Measurements from ENCODE around the gene POLR3K.

The POLR3K gene

DNA sequence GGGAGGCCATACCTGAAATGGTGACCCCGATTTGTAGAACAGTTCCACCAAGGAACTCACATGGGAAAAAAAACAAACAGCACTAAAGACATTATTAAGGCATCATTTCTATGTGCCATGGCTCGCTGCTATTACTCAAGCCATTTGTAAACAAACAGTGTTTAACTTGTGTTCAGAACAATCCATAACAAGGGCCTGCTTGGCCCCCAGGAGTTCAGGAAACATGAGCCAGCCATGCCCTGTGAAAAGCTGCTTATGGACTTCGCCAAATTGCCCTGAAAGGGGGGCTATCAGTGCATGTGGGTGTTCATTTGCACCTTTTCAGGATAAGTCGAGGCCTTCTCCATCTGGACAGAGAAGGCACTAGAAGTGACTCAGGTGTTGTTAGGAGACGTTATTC lies 8.0 kb downstream of the POLR3K start:
- no peaks in the 10 kb centered on the region for H3K4me1 ChIP-seq (ENCODE audit: control insufficient read depth, low read depth, low read length)
- no peak overlapping the region for H2BK5ac ChIP-seq (ENCODE audit: low read length)
- H4K8ac ChIP-seq (ENCODE audit: low read depth, low read length): no peak overlapping the region
- H2BK15ac ChIP-seq (replicated peaks; ENCODE audit: low read depth): no peak overlapping the region
- no peak overlapping the region for H2BK120ac ChIP-seq (ENCODE audit: low read depth, low read length)
- H2AK5ac ChIP-seq (ENCODE audit: low read length): no peak overlapping the region
- no peak overlapping the region for H3K56ac ChIP-seq (ENCODE audit: low read length)
- peaks cover 15% of the 10 kb centered on the region for H3K36me3 ChIP-seq (ENCODE audit: control insufficient read depth, insufficient read depth, low read length)
- H3K23ac ChIP-seq (ENCODE audit: low read length): no peak overlapping the region
- H3K4me2 ChIP-seq (ENCODE audit: low read length): no peak overlapping the region
- H3K79me2 ChIP-seq (ENCODE audit: control insufficient read depth, insufficient read depth, low read length): no peaks in the 10 kb centered on the region
- H3K4me3 ChIP-seq (ENCODE audit: low read length): no peak overlapping the region
- H3K79me1 ChIP-seq (ENCODE audit: low read length): peaks cover 6% of the 10 kb centered on the region
- no CpG with 5 or more reads among the region's 5 CpGs for WGBS (ENCODE audit: extremely low coverage, insufficient coverage, low lambda C conversion rate)
- H3K9ac ChIP-seq (ENCODE audit: low read length): no peak overlapping the region
- H3K18ac ChIP-seq (ENCODE audit: low read length): no peak overlapping the region
- H3K27ac ChIP-seq (ENCODE audit: low read depth, low read length): no peak overlapping the region
- no peak overlapping the region for H3K4ac ChIP-seq (ENCODE audit: low read depth, low read length)
- no peak for DNase-seq
- no peaks in the 10 kb centered on the region for H3K27me3 ChIP-seq (ENCODE audit: insufficient read depth, low read length, poor library complexity)
- H4K5ac ChIP-seq (ENCODE audit: low read length): no peak overlapping the region

DNA sequence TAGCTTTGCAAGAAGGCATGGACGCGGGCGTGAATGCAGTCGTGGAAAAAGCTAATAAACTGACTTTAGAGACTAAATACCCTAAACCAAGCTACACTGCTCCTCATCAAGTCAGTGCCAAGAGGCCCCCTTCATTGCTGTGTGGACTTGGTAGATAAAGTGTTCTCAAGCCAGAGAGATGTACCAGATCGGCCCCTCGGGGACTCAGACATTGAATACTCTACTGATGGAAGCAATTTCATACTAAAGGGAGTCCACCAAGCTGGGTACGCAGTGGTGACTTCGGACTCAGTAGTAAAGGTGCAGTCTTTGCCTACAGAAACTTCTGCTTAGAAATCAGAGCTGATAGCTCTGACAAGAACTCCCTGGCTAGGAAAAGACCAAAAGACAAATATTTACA lies 8.8 kb downstream of the POLR3K start:
- H4K8ac ChIP-seq (ENCODE audit: low read depth, low read length): no peak overlapping the region
- H3K27me3 ChIP-seq (ENCODE audit: insufficient read depth, low read length, poor library complexity): no peaks in the 10 kb centered on the region
- no peak overlapping the region for H3K4ac ChIP-seq (ENCODE audit: low read depth, low read length)
- no peaks in the 10 kb centered on the region for H3K79me2 ChIP-seq (ENCODE audit: control insufficient read depth, insufficient read depth, low read length)
- H3K4me3 ChIP-seq (ENCODE audit: low read length): no peak overlapping the region
- H3K4me2 ChIP-seq (ENCODE audit: low read length): no peak overlapping the region
- H2BK120ac ChIP-seq (ENCODE audit: low read depth, low read length): no peak overlapping the region
- H2AK5ac ChIP-seq (ENCODE audit: low read length): no peak overlapping the region
- H3K27ac ChIP-seq (ENCODE audit: low read depth, low read length): no peak overlapping the region
- no peaks in the 10 kb centered on the region for H3K4me1 ChIP-seq (ENCODE audit: control insufficient read depth, low read depth, low read length)
- peaks cover 6% of the 10 kb centered on the region for H3K79me1 ChIP-seq (ENCODE audit: low read length)
- H3K9ac ChIP-seq (ENCODE audit: low read length): no peak overlapping the region
- H3K23ac ChIP-seq (ENCODE audit: low read length): no peak overlapping the region
- H3K36me3 ChIP-seq (ENCODE audit: control insufficient read depth, insufficient read depth, low read length): peaks cover 15% of the 10 kb centered on the region
- no peak overlapping the region for H3K18ac ChIP-seq (ENCODE audit: low read length)
- no peak overlapping the region for H3K56ac ChIP-seq (ENCODE audit: low read length)
- no peak overlapping the region for H2BK15ac ChIP-seq (replicated peaks; ENCODE audit: low read depth)
- no peak overlapping the region for H4K5ac ChIP-seq (ENCODE audit: low read length)
- DNase-seq: no peak
- WGBS (ENCODE audit: extremely low coverage, insufficient coverage, low lambda C conversion rate): no CpG with 5 or more reads among the region's 8 CpGs
- H2BK5ac ChIP-seq (ENCODE audit: low read length): no peak overlapping the region

DNA sequence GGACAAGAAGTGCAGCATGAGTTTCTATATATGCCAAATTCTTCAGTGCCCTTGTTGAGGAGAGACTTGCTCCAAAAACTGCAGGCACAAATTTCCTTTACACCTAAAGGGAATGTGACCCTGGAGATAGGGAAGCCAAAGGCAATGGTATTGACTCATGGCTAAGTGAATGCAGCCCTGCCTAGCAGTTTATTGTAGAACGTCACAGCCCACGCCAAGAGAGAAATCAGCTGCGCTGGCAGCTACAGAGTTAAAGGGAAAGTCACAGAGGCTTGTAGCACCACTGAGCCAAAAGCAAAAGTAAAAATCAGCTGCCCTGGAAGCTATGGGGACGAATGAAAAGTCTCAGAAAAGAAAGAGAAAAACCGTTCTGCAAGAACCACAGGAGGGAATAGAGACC lies 10.1 kb downstream of the POLR3K start:
- H2BK120ac ChIP-seq (ENCODE audit: low read depth, low read length): no peak overlapping the region
- H3K79me1 ChIP-seq (ENCODE audit: low read length): peaks cover 6% of the 10 kb centered on the region
- H3K79me2 ChIP-seq (ENCODE audit: control insufficient read depth, insufficient read depth, low read length): no peaks in the 10 kb centered on the region
- no peak overlapping the region for H3K18ac ChIP-seq (ENCODE audit: low read length)
- H2BK15ac ChIP-seq (replicated peaks; ENCODE audit: low read depth): no peak overlapping the region
- H3K4me2 ChIP-seq (ENCODE audit: low read length): no peak overlapping the region
- no peaks in the 10 kb centered on the region for H3K4me1 ChIP-seq (ENCODE audit: control insufficient read depth, low read depth, low read length)
- H3K27ac ChIP-seq (ENCODE audit: low read depth, low read length): no peak overlapping the region
- no peak overlapping the region for H3K4ac ChIP-seq (ENCODE audit: low read depth, low read length)
- no peaks in the 10 kb centered on the region for H3K27me3 ChIP-seq (ENCODE audit: insufficient read depth, low read length, poor library complexity)
- peaks cover 15% of the 10 kb centered on the region for H3K36me3 ChIP-seq (ENCODE audit: control insufficient read depth, insufficient read depth, low read length)
- no peak overlapping the region for H4K8ac ChIP-seq (ENCODE audit: low read depth, low read length)
- H3K9ac ChIP-seq (ENCODE audit: low read length): no peak overlapping the region
- no peak overlapping the region for H2BK5ac ChIP-seq (ENCODE audit: low read length)
- H3K23ac ChIP-seq (ENCODE audit: low read length): no peak overlapping the region
- H3K4me3 ChIP-seq (ENCODE audit: low read length): no peak overlapping the region
- no CpG with 5 or more reads among the region's 5 CpGs for WGBS (ENCODE audit: extremely low coverage, insufficient coverage, low lambda C conversion rate)
- H4K5ac ChIP-seq (ENCODE audit: low read length): no peak overlapping the region
- DNase-seq: no peak
- no peak overlapping the region for H3K56ac ChIP-seq (ENCODE audit: low read length)
- H2AK5ac ChIP-seq (ENCODE audit: low read length): no peak overlapping the region

DNA sequence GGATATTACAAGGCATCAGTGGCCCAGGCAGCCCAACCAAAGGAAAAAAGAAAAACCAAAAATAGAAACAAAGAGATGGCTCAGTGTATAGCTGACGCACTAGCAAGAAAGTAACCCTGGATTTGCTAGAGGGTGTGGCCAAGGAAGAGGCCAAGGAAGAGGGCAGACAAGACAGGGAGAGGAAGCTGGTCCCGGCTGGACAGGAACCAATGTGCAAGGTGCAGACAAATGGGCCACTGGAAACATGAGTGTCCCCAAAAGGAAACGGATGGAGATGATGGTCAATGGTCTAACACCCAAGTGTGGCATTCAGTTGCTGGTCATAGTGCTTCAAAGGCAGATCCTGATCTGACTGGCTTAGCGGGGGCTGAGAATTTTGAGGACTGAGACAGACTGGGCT lies 10.7 kb downstream of the POLR3K start:
- H3K36me3 ChIP-seq (ENCODE audit: control insufficient read depth, insufficient read depth, low read length): peaks cover 15% of the 10 kb centered on the region

DNA sequence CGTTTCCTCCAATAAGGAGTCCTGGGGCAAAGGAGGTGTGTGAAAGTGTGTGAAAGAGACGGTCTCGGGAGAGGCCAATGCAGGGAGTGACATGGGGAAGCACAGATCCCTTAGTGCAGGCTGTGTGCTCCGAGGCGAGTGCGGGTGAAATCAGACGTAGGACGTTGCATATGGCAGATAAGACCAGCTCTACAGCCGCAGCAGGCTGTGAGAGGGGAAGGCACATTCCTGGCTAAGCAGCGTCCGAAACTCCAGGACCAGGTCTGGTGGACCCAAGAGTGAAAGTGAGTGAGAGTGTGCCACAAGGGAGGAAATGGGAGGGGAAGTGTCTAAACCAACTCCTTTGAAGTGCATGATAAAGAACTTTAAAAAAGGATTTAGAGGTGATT lies 11.3 kb downstream of the POLR3K start:
- no peak overlapping the region for H2BK15ac ChIP-seq (replicated peaks; ENCODE audit: low read depth)
- no CpG with 5 or more reads among the region's 11 CpGs for WGBS (ENCODE audit: extremely low coverage, insufficient coverage, low lambda C conversion rate)
- H3K4ac ChIP-seq (ENCODE audit: low read depth, low read length): no peak overlapping the region
- H3K23ac ChIP-seq (ENCODE audit: low read length): no peak overlapping the region
- H3K4me3 ChIP-seq (ENCODE audit: low read length): no peak overlapping the region
- H3K79me2 ChIP-seq (ENCODE audit: control insufficient read depth, insufficient read depth, low read length): no peaks in the 10 kb centered on the region
- no peak overlapping the region for H3K4me2 ChIP-seq (ENCODE audit: low read length)
- DNase-seq: no peak
- H3K9ac ChIP-seq (ENCODE audit: low read length): no peak overlapping the region
- peaks cover 15% of the 10 kb centered on the region for H3K36me3 ChIP-seq (ENCODE audit: control insufficient read depth, insufficient read depth, low read length)
- H2BK5ac ChIP-seq (ENCODE audit: low read length): no peak overlapping the region
- no peak overlapping the region for H3K18ac ChIP-seq (ENCODE audit: low read length)
- H3K56ac ChIP-seq (ENCODE audit: low read length): no peak overlapping the region
- no peak overlapping the region for H3K27ac ChIP-seq (ENCODE audit: low read depth, low read length)
- H3K79me1 ChIP-seq (ENCODE audit: low read length): peaks cover 3% of the 10 kb centered on the region
- no peaks in the 10 kb centered on the region for H3K27me3 ChIP-seq (ENCODE audit: insufficient read depth, low read length, poor library complexity)
- no peak overlapping the region for H2BK120ac ChIP-seq (ENCODE audit: low read depth, low read length)
- H2AK5ac ChIP-seq (ENCODE audit: low read length): no peak overlapping the region
- H4K5ac ChIP-seq (ENCODE audit: low read length): no peak overlapping the region
- H4K8ac ChIP-seq (ENCODE audit: low read depth, low read length): no peak overlapping the region
- H3K4me1 ChIP-seq (ENCODE audit: control insufficient read depth, low read depth, low read length): no peaks in the 10 kb centered on the region

More for the DNA sequence above, 10.7 kb downstream of the POLR3K start:
- Histone ChIP-seq H3K56ac (ENCODE audit: low read length) (no peak overlapping the region), H2BK5ac (ENCODE audit: low read length) (no peak overlapping the region), H3K4me2 (ENCODE audit: low read length) (no peak overlapping the region), H2AK5ac (ENCODE audit: low read length) (no peak overlapping the region), H4K8ac (ENCODE audit: low read depth, low read length) (no peak overlapping the region), H3K23ac (ENCODE audit: low read length) (no peak overlapping the region), H2BK15ac (replicated peaks; ENCODE audit: low read depth) (no peak overlapping the region), H3K79me2 (ENCODE audit: control insufficient read depth, insufficient read depth, low read length) (no peaks in the 10 kb centered on the region), H3K27ac (ENCODE audit: low read depth, low read length) (no peak overlapping the region), H2BK120ac (ENCODE audit: low read depth, low read length) (no peak overlapping the region), H3K79me1 (ENCODE audit: low read length) (peaks cover 6% of the 10 kb centered on the region), H3K9ac (ENCODE audit: low read length) (no peak overlapping the region), H3K4ac (ENCODE audit: low read depth, low read length) (no peak overlapping the region), H3K18ac (ENCODE audit: low read length) (no peak overlapping the region), H3K27me3 (ENCODE audit: insufficient read depth, low read length, poor library complexity) (no peaks in the 10 kb centered on the region), H3K4me1 (ENCODE audit: control insufficient read depth, low read depth, low read length) (no peaks in the 10 kb centered on the region), H4K5ac (ENCODE audit: low read length) (no peak overlapping the region), H3K4me3 (ENCODE audit: low read length) (no peak overlapping the region)
- WGBS (ENCODE audit: extremely low coverage, insufficient coverage, low lambda C conversion rate): no CpG with 5 or more reads among the region's 4 CpGs
- DNase-seq: no peak

DNA sequence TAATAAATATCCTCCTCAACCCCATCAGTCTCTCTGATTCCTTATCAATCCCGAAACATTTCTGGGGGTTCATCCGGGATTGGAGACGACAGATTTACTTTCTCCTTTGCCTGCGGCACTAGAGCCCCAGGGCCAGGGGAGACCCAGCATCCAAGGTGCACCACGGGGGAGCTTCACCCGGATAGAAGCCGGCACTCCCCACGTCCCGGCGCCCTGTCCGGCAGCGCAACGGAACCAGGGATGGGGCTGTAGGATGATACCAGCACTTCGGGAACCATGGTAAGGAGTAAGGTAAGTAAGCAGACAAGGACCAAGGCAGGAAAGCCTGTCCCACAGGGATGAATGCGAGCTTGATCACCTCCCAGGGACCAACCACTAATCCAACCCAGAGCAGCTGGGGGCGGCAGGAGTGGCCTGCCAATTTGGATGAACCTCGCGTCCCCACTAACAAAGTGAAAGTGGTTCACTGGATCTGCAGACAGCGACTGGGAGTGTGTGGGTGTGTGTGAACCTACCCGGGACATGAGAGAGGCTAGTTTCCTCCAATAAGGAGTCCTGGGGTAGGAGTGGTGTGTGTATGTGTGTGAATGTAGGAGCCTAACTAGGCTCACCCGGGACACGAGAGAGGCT lies 11.9 kb downstream of the POLR3K start:
- Histone ChIP-seq H3K4me1 (ENCODE audit: control insufficient read depth, low read depth, low read length) (no peaks in the 10 kb centered on the region), H4K8ac (ENCODE audit: low read depth, low read length) (no peak overlapping the region), H3K27ac (ENCODE audit: low read depth, low read length) (no peak overlapping the region), H4K5ac (ENCODE audit: low read length) (no peak overlapping the region), H3K23ac (ENCODE audit: low read length) (no peak overlapping the region), H2BK120ac (ENCODE audit: low read depth, low read length) (no peak overlapping the region), H3K56ac (ENCODE audit: low read length) (no peak overlapping the region), H2BK15ac (replicated peaks; ENCODE audit: low read depth) (no peak overlapping the region), H2BK5ac (ENCODE audit: low read length) (no peak overlapping the region), H3K27me3 (ENCODE audit: insufficient read depth, low read length, poor library complexity) (no peaks in the 10 kb centered on the region), H3K18ac (ENCODE audit: low read length) (no peak overlapping the region), H3K9ac (ENCODE audit: low read length) (no peak overlapping the region), H3K4me3 (ENCODE audit: low read length) (no peak overlapping the region), H2AK5ac (ENCODE audit: low read length) (no peak overlapping the region), H3K79me1 (ENCODE audit: low read length) (peaks cover 3% of the 10 kb centered on the region), H3K79me2 (ENCODE audit: control insufficient read depth, insufficient read depth, low read length) (no peaks in the 10 kb centered on the region), H3K4ac (ENCODE audit: low read depth, low read length) (no peak overlapping the region), H3K4me2 (ENCODE audit: low read length) (no peak overlapping the region), H3K36me3 (ENCODE audit: control insufficient read depth, insufficient read depth, low read length) (peaks cover 14% of the 10 kb centered on the region)
- WGBS (ENCODE audit: extremely low coverage, insufficient coverage, low lambda C conversion rate): no CpG with 5 or more reads among the region's 22 CpGs
- DNase-seq: no peak
